GM19395 (cell line): Measurements from ENCODE around the gene MTM1.

ENCODE experiments used
- ATAC-seq: cut with Tn5 transposase; IDR thresholded peaks from one replicate; pipeline ENCODE4 v1.9.1; 2021; ENCODE audit warnings: mild to moderate bottlenecking, moderate library complexity; ENCODE audit not compliant: unreplicated experiment

The MTM1 gene

DNA sequence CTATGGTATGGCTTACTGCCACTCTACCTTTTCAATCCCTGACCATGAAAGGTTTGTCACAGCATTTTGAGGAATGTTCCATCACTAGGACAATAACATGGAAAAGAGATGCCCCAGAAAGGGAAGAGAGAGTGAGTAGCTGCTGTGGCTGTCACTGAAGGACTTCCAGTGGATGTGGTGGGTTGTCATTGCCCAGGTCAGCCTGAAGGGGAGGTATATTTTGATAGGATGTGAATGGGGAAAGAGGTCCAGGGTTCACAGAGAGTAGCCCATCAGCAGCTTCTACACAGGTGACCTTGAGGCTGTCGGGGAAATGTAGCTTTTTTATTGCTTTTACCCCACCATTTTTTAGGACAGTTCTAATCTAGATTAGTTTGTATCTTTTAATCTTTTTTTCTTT is 30.8 kb downstream of the MTM1 start:
- ATAC-seq: no peak

DNA sequence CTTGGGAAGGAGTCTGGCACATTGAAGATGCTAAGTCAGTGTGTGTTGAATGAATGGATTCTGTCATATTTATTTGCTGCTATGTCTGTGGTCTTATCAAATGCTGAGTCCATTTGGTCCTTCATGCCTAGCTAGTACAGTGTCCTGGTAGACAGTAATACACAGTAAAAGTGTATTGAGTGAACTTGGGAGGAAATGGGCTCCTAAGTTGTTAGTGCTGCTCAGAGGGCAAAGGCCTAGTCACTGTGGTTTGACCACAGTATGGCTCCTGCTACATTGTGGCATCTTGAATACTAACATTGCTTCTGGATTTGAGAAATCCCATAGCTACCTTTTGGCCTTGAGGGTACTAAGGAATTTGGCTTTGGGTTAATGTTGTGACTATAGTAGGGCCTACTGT is 33.9 kb downstream of the MTM1 start:
- no peak for ATAC-seq

DNA sequence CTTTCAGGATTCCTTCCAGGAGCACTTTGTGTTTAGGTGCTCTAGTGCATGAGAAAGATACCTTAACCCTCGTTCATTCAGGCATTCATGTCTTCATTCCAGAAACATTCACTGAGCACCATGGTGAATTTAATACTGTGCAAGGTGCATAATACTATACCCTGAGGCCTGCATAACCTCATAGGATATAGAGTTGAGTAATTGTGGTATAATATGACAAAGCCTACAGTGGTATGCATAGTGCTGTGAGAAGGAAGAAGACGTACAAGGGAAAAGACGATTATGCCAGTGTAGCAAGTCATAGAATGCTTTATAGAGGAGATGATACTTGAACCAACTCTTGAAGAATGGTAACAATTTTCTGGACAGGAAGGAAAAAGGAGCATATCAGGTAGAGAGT is 34.3 kb downstream of the MTM1 start:
- ATAC-seq: no peak

DNA sequence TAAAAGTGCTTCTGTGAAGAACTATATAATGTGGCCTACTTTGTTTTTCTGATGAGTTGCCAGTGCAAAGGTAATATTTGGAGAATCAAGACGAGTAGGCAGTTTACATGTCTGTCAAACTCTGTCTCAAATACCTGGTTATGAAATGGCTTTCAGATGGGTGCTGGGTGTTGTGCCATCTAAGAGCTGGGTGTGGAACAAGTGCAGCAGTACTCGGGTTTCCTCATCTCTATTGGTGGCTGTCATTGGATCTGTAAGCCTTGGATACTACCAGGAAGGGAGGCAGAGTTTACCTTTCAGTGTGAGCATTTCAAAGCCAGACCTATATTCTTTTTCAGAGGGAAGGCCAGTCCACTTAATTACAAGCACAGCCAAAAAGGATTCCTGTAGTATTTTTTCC is 37.2 kb downstream of the MTM1 start:
- ATAC-seq: no peak

DNA sequence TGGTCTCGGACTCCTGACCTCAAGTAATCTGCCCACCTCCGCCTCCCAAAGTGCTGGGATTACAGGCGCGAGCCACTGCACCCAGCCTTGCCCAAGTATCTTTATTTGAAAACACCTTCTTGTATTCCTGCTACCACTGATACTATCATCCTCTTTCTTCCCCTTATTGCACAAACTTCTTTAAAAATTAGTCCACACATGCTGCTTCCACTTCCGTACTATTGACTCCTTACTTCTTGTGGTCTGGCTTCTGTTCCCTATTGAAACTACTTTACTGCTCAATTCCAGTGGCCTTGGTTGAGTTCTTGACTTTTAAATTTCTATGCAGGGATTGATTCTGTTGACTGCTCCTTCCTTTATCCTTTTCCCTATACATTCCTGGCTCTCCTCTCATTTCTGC is 38.8 kb downstream of the MTM1 start:
- no peak for ATAC-seq

DNA sequence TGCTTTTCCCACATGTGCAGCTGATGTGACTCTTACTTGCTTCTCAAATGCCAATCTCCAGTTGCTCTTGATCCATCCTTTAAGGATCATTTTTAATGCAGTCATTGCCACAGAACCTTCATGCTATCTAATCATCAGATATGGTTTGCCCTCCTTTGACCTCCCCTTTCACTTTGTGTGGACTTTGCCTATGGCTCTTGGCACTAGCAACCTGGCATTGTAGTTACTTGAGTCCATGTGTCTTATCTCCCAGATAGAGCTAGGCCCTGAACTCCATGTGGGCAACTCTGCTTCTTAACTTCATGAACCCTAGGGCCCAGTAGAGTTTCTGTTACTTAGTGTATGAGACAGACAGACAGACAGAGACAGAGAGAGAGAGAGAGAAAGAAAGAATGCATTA is 41.6 kb downstream of the MTM1 start:
- ATAC-seq: no peak

DNA sequence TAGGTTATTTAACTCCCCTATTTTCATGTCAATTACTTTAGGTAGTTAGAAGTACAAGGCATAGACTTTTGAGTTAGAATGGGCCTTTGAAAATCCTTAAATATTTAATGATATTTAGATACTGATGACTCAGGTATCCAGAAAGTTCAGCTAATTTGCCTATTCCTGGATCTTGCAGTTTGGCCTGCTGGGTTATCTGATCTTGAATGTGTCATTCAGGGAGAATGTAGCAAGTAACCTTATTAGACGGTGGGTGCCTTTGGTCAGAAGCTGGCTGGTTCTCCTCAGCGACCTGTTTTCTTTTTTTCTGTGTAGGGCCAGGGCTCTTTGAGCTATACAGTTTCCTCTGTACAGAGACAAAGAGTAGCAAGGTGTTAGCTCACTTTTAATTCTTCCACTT is 42.0 kb downstream of the MTM1 start:
- ATAC-seq: no peak

DNA sequence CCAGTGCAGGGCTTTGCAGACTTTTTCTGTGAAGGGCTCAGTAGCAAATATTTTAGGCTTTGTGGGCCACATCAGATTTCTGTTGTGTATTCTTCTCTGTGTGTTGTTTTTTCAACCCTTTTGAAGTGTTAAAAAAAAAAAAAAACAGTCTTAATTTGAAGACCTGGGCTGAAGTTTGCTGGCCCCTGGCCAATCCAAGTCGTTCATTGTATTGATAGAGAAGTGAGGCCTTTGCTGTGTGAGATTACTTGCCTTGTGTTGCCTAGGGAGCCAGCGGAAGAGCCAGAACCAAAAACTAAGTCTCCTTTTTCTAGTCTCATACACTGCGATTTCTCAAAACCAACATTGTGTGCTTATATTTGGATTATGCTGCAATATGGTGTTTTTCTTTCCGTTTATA is 46.9 kb downstream of the MTM1 start:
- no peak for ATAC-seq

DNA sequence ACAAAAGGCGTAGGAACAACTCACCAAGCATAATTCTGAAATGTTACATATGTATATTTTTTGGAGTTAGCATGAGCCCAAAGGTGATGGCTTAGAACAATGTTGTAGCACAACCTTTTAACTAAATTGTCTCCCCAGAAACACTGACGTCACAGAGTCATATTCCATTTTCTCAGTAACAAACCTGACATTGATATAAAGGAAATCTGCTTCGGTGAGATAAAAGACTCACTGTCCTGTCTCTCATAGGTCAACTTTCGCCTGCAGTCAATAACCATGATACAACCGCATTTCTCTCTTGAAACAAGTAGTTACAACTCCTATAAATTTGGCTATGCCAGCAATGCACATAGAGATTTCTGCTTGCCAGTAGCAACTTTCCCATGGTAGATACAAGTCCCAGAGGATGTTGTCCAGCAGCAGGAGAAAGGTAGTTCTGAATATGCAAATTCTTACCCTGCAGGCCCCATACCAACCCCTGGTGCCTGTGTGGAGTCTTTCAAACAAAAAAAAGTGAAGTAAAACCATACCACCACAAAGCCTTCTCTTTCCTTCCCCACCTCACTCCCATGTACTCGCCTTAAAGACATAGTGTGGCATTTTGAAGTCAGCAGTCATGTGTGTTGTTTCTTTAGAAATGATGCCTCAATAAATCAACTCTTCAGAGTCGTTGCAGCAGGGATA is 47.9 kb downstream of the MTM1 start:
- no peak for ATAC-seq

DNA sequence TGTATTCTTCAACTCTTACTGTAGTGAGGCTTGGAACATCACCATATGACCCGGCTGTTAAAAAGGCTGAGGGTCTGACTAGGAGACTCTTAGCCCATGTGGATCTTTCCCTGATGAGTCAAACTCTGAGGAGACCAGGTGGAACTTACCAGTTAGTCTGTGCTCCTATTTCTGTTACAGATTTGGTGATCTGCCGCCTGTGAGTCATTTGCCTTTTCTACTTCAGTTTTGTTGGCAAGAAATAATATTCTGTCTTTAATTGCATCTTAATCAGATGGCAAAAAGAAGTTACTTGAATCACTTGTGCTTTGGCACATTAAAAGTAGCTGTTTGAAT is 48.4 kb downstream of the MTM1 start:
- no peak for ATAC-seq

DNA sequence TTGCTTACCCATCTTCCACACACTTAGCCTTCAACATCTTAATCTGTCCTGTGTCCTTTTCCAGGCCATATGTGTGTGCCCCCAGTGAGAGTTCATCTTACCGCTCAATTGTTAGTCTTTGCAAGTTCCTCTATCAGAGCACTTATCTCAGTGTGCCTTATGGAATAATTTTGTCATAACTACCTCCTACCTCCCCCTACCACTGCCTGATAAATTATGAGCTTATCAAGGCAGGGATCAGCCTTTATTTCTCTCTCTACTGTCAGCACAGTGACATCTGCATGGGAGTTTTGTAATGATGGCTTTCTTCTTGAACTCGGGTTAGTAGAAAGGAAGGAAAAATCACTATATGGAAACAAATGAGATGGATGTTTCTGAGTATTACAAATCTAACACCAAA is 53.2 kb downstream of the MTM1 start:
- ATAC-seq: no peak

DNA sequence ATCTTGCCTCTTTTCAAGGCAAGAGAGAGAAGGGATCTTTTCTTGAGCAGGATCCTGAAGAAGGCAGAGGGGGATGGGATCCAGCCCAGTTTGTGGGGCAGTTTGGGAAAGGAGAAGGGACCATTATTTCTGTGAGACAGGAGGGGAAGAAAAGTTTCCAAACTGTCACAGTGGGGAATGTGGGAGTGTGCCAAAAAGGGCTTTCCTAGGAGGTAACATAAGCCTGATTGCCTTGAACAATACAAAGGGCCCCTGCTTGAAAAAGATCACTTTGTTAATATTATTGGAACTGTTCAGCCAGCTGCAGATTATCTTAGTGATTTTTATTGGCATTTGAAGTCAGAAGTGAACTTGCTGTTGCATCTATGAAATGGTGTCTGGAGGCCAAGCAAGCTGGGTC is 55.2 kb downstream of the MTM1 start:
- no peak for ATAC-seq

DNA sequence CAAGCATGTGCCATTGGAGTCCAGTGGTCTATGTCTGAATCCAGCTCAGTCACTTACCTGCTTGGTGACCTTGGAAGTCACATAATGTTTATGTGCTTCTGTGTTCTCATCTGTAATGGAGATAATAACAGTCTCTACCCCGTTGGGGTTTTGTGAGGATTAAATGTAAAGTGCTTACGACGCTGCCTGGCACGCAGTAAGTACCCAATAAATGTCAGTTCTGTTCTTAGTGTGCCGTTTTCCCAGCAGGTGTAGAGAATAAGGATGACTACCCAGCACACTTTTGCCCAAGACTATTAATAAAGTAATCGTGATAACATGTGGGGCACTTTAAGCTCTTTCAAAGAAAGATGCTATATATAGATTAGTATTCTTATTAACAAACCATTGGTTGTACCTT is 56.7 kb downstream of the MTM1 start:
- ATAC-seq: no peak

DNA sequence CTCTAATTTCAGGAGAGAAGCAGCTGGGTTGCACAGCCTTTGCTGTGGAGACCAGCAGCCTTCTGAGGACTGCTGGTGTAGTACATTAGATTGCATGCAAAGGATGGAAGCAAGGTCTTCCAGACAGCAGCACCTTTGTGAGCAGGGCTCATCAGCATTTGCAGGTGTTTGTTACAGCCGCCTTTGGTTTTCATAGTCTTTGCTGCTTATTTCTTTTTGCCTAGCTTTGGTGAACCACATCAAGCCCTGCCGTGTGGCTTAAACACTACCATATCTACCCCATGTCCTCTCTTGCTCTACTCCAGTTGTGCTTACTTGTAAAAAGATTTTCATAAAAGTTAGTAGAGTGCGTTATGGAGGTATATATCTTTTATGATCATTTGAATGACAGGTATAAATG is 57.5 kb downstream of the MTM1 start:
- ATAC-seq: no peak

DNA sequence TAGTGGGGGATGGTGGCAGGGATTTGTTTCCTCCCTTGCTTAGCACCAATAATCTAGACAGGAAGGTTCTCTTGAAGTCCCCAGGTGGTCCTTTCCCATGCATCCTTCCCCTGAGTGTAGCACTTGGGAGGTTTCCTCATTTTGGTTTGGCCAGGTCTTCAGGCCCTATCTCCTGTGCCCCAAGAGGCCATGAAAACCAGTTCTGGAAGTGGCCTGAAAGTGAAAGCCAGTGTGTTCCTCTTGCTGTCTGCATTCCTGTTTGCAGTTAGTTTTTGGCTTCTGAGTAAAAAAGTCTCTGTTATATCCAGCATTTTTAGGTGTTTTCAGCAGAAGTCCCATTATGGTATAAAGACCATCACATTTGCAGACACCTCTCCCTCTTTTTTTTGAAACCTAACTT is 59.5 kb downstream of the MTM1 start:
- ATAC-seq: no peak

DNA sequence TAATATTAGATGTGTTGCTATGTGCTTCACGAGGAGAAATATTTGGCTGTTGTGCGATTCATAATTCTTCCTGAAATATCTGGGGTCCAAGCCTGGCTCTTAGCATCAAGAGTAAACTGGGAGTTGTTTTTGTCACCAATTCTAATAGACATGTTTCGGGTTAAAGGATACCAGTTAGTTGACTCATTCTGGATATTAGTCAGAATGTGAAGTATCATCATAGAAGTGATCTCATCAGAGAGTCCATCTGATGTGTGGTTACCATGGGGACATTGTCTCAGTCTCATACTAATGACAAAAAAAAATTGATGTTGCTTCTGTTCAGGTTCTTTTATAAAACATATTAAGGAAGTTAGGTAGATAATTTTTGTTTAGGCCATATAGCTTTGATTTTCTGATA is 67.5 kb downstream of the MTM1 start:
- ATAC-seq: peak; percentile 91

DNA sequence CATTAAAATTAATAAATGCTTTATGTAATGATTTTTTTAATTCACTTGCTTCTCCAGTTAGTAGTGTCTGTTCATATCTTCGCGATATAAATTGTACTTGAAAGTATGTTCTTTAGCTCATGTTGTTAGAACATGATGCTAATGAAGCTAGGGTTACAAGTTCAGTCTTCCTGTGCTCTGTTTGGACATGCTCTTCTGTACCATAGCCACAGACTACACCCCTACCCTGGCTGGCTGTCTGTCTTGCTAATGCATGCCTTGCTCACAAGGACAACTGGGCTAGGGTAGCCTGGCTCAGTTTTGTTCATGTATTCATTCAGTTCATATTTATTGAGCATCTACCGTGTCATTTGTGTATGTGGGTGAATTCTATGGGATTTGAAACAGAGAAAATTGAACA is 74.0 kb downstream of the MTM1 start:
- ATAC-seq: no peak

DNA sequence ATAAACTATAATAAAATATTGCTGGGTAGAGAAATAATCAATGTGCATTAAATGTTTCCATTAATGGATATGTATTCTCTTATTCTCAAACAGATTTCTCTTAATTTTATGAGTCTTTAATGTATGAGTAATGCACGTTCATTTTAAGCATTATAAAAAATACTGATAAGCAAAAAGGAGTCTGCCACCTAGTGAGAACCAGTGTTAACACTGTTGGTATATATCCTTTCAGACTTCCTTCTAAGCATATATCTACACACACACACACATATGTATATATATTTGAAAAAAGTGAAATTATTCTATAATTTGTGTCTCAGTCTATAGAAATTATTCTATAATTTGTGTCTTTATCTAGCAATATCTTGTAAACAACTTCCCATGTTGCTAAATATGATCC is 74.8 kb downstream of the MTM1 start:
- no peak for ATAC-seq

DNA sequence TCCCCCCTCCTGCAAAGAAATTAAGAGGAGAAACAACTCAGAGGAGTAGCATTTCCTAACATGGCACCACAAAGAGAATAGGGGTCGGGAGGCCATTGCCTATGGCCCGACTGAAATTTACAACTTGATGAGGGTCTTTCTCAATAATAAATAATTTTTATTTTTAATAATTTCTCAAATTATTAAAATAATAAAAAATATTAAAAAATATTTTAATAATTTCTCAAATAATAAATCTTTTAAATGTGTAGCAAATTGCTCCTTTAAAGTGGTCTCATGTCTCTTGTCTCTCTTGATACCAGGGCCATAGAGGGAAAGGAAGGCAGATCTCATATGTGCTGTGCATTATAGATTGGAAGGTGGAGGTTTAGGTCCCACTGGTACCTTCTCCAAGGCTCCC is 75.5 kb downstream of the MTM1 start:
- no peak for ATAC-seq

DNA sequence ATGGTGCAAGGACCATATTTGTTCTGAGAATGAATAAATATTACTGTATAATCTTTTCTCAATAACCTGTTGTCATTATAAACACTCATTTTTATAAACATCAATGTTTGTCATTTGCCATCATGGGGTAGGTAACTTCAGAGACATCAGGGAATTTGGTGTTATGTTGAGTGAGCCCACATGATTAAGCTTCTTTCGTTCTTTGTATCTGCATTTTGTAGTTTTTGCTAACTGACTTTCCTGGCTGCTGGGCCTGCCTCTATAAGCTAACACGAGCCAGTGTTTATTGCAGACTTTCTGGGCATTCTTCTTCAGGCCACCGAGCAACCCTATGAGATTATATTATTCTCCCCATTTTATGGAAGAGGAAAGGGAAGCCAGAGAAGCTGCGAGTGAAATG is 76.0 kb downstream of the MTM1 start:
- no peak for ATAC-seq

DNA sequence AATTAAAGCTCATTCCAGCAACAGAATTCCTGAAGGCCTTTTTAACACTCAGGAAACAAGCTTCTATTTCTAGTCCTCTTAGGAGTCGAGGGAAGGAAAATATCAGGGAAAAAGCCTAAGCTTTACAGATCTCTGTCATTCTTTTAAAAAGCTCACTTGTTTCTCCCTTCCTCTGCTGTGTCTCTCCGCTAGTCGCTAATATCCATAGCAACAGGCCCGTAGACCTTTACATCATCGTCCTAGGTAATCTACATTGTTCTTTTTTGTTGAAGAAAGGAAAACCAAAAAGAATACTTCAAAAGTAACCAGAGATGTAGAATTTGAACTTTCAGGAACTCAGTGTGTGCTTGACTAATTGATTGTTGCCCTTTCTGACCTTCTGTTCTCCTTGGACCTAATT is 78.9 kb downstream of the MTM1 start:
- ATAC-seq: no peak

DNA sequence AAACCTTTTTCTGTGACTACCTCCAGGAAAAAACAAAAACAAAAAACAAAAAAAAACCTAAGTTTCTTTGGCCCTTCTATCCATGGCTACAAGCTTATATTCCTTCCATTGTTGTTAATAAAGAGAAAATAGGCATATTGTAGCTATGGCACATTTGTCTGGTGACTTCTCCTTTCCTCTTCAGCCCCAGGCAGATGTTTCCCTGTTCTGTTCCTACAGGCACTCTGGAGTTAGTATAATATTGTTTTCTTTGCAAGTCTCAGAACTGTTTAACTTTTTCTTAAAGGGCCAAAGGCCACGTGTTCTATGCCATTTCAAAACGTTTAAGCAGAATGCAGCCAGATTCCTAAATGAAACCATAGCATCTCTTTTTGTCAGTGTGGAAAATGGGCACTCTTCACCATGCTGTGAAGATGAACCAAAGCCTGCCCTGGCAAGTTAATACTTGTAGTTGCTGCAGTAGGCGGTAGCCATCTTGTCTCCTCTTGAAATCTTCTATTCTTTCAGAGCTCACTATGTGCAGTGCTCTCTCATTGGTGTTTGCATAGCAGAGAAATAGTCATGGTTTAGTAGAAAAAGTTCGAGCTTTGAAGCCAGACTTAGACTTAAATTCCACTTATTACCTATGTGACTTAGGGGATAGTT is 80.0 kb downstream of the MTM1 start:
- ATAC-seq: no peak
